ENCODE measurements around the gene PAX5.
"Not testable (repeated sequence)": the region's sequence is repeated elsewhere in the genome, so short reads cannot be mapped to it uniquely, and the experiment has no call there.

The PAX5 gene

DNA sequence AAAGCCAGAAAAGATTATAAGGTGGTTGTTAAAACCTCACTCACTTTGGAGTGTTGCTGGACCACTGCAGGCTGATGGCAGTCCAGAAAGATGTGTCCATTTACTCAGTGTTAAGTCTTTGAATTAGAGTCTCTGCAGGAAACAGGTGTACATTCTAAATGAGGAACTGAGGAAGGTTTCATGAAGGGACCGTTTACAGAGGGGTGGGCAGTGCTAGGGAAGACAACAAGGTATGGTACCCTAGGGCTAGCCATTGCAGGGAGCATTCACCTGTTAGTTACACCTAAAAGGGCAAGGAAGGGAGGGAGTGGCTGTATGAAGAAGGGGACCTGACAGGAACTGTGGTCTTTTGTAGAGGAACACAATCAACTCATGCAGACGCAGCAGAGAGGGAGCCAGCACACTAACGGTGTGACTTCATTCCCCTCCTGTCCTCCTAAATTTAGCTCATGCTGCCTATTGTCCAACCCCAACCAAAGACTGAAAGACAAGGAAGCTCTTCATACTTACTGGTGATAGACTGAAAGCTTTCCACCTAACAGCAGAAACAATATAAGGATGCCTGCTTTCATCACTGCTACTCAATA lies 32.2 kb upstream of the PAX5 start:
- no peak overlapping the region for H3K27ac ChIP-seq

DNA sequence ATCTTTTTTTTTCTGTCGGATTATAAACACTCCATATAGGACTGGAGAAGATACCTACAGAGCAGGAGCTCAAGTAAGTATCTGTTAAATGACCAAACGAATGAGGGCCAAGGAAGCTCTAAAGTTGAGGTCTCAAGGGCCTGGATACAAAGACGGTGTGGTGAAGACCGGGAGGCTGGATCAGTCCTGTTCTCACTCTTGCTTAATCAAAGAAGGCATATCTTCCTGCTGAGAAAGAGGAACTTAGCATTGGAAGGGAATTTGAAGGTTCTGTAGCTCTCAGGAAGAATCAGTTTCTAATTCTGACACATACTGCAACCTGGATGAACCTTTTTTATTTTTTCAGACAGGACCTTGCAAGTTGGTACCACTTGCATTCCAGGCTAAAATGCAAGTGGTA lies 28.3 kb upstream of the PAX5 start:
- Histone ChIP-seq H3K27ac (no peak overlapping the region), H3K27me3 (ENCODE audit: insufficient read depth, low read depth, severe bottlenecking) (no peaks in the 10 kb centered on the region), H3K36me3 (no peaks in the 10 kb centered on the region), H3K9me3 (ENCODE audit: severe bottlenecking) (no peaks in the 10 kb centered on the region), H3K4me3 (ENCODE audit: low read depth, low read length) (no peak overlapping the region)
- DNase-seq: no peak
- TF ChIP-seq, protein P1, sequence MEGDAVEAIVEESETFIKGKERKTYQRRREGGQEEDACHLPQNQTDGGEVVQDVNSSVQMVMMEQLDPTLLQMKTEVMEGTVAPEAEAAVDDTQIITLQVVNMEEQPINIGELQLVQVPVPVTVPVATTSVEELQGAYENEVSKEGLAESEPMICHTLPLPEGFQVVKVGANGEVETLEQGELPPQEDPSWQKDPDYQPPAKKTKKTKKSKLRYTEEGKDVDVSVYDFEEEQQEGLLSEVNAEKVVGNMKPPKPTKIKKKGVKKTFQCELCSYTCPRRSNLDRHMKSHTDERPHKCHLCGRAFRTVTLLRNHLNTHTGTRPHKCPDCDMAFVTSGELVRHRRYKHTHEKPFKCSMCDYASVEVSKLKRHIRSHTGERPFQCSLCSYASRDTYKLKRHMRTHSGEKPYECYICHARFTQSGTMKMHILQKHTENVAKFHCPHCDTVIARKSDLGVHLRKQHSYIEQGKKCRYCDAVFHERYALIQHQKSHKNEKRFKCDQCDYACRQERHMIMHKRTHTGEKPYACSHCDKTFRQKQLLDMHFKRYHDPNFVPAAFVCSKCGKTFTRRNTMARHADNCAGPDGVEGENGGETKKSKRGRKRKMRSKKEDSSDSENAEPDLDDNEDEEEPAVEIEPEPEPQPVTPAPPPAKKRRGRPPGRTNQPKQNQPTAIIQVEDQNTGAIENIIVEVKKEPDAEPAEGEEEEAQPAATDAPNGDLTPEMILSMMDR (IDR thresholded peaks at IDR 0.05; ENCODE audit: low read depth, low read length): no peak

More for the DNA sequence above, 32.2 kb upstream of the PAX5 start:
- DNase-seq: no peak
- H3K36me3 ChIP-seq: no peaks in the 10 kb centered on the region
- H3K27me3 ChIP-seq (ENCODE audit: insufficient read depth, low read depth, severe bottlenecking): no peaks in the 10 kb centered on the region
- H3K9me3 ChIP-seq (ENCODE audit: severe bottlenecking): no peaks in the 10 kb centered on the region
- no peak overlapping the region for H3K4me3 ChIP-seq (ENCODE audit: low read depth, low read length)
- TF ChIP-seq, protein P1 (IDR thresholded peaks at IDR 0.05; ENCODE audit: low read depth, low read length): no peak

DNA sequence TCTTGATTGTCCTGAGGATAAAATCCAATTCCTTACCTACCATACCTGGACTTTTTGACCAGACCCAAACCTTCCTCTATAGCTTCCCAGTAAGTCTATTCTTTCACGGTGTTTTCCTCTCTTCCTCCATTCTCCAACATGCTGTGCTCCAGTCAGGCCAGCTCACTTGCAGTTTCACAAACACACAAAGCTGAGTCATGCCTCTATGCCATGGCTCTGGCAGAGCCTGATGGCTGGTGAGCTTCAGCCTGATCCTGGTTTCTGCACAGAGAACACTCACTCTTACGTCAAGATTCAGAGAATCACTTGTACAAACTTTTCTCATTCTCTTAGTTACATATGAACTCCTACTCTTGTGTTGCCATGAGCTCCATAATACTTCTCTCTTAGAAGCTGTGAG lies 27.7 kb upstream of the PAX5 start:
- no peak for DNase-seq
- Histone ChIP-seq H3K27me3 (ENCODE audit: insufficient read depth, low read depth, severe bottlenecking) (no peaks in the 10 kb centered on the region), H3K27ac (no peak overlapping the region), H3K36me3 (no peaks in the 10 kb centered on the region), H3K9me3 (ENCODE audit: severe bottlenecking) (no peaks in the 10 kb centered on the region), H3K4me3 (ENCODE audit: low read depth, low read length) (no peak overlapping the region)
- TF ChIP-seq, protein P1 (IDR thresholded peaks at IDR 0.05; ENCODE audit: low read depth, low read length): no peak

DNA sequence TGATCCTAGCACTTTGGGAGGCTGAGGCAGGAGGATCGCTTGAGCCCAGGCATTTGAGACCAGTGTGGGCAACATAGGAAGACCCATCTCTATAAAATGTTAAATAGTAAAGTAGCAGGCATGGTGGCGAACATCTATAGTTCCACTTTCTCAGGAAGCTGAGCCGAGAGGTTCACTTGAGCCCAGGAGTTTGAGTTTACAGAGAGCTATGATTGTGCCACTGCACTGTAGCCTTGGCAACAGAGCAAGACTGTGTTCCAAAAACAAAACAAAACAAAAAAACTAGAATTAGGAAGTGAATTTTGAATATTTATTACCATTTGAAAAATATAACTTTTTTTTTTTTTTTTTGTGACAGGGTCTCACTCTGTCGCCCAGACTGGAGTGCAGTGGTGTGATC lies 26.8 kb upstream of the PAX5 start:
- H3K4me3 ChIP-seq (ENCODE audit: low read depth, low read length): no peak overlapping the region
- H3K27me3 ChIP-seq (ENCODE audit: insufficient read depth, low read depth, severe bottlenecking): no peaks in the 10 kb centered on the region
- DNase-seq: no peak
- H3K9me3 ChIP-seq (ENCODE audit: severe bottlenecking): no peaks in the 10 kb centered on the region
- H3K36me3 ChIP-seq: no peaks in the 10 kb centered on the region
- TF ChIP-seq, protein P1 (IDR thresholded peaks at IDR 0.05; ENCODE audit: low read depth, low read length): no peak
- H3K27ac ChIP-seq: no peak overlapping the region

DNA sequence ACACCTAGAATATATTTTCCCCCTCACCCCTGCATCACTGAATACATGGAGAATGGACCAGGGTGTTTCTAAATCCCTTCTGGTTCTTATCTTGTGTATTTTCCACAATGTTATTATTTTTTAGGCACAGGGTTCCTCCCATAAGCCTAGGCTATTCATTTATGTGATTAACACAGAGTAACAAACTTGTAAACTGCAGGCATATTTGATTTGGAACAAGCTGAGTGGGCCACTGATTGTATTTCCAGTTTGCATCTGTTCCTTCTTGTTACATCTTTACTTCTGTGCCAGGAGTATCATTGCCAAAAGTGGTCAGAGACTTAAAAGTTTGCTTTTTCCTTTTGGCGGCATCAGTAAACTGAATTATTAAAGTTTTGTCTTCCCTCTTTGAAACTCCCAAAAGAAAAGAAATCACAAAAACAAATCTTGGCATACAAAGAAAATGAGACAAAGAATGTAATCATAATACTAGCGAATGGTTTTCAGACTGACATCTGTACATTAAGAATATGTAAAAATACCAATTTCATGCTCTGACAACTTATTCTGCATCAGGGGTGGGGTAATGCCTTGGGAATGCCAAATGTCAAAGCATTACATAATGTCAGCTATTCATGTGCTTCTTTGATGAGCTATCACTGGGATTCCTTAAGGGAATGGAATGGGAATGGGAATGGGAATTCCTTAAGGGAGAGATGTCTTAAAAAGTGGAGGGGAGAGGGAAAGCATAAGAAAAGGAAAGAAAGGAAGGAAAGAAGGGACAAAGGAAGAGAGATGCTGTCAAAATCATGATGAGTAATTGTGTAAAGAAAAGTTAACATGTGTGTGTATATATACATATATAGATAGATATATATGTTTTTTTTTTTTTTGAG lies 22.2 kb upstream of the PAX5 start:
- H3K27me3 ChIP-seq (ENCODE audit: insufficient read depth, low read depth, severe bottlenecking): no peaks in the 10 kb centered on the region

DNA sequence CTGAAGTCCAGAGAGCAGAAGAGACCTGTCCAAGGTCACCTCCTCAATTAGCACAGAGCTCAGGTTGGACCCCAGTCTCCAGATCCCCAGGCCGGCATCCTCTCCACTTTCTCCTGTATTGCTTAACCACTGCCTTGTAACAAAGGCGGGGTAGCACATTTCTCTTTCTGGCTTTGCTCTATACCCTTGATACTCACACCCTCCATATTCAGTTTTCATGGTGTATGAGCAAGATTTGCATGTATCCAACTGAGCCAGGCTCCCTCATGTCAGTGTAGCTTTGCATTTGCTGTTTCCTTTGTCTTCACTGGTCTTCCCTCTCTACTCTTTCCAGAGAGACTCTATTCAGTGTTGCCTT lies 20.3 kb upstream of the PAX5 start:
- not testable (repeated sequence) for H3K4me3 ChIP-seq (ENCODE audit: low read depth, low read length); H3K36me3 ChIP-seq; H3K27me3 ChIP-seq (ENCODE audit: insufficient read depth, low read depth, severe bottlenecking); H3K9me3 ChIP-seq (ENCODE audit: severe bottlenecking)
- peak; percentile 37 for DNase-seq
- peak overlapping the region; percentile 66 for H3K27ac ChIP-seq

More for the DNA sequence above, 22.2 kb upstream of the PAX5 start:
- TF ChIP-seq, protein P1 (IDR thresholded peaks at IDR 0.05; ENCODE audit: low read depth, low read length): no peak
- DNase-seq: no peak
- no peak overlapping the region for H3K27ac ChIP-seq
- no peaks in the 10 kb centered on the region for H3K9me3 ChIP-seq (ENCODE audit: severe bottlenecking)
- no peaks in the 10 kb centered on the region for H3K36me3 ChIP-seq
- H3K4me3 ChIP-seq (ENCODE audit: low read depth, low read length): no peak overlapping the region
